ENCODE measurements around the gene KCNJ4.

KCNJ4 gene

DNA sequence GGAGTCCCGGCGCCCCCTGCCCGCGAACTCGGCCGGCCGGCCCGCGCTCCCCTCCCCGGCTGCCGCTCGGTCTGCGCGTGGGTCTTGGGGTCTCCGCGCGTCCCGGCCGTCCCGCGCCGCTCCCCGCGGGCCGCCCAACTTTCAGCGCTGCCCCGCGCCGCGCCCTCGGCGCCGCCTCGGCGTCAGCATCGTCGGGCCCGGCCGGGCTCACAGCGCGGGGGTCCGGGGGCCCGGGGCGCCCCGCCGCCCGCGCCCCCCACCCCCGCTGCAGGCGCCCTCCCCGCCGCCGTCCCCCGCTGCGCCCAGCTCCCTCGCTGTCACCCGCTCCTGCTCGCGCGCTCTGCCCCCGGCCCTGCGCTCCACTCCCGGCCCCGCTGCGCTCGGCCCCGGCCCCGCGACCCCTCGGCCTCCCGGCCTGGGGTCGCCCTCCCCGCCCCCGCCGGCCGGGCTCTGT is at the start of gene KCNJ4:
KCNJ4 (minus strand) TSS at position 124 of the 454 bp plus-strand sequence. CDS start 27,067 bp downstream, outside the sequence.
- no peak for TF ChIP-seq CTCF (IDR thresholded peaks at IDR 0.05)
- peak within 1 kb of the TSS; percentile 72 for H3K4me2 ChIP-seq (ENCODE audit: low read length)
- H3K27me3 ChIP-seq (ENCODE audit: control insufficient read depth, insufficient read depth, low read length): no peaks in the 10 kb centered on the region
- H3K79me2 ChIP-seq: no peaks in the 10 kb centered on the region
- no peak within 1 kb of the TSS for H3K9ac ChIP-seq
- H3K36me3 ChIP-seq (ENCODE audit: control insufficient read depth, insufficient read depth, low read length): no peaks in the 10 kb centered on the region
- H3K4me1 ChIP-seq: no peaks in the 10 kb centered on the region
- H2AFZ ChIP-seq: no peak within 1 kb of the TSS
- no peaks in the 10 kb centered on the region for H3K9me3 ChIP-seq (ENCODE audit: control insufficient read depth, low read length)
- no peak within 1 kb of the TSS for H3K4me3 ChIP-seq (ENCODE audit: low read depth, low read length)
- H3K27ac ChIP-seq: no peak within 1 kb of the TSS

DNA sequence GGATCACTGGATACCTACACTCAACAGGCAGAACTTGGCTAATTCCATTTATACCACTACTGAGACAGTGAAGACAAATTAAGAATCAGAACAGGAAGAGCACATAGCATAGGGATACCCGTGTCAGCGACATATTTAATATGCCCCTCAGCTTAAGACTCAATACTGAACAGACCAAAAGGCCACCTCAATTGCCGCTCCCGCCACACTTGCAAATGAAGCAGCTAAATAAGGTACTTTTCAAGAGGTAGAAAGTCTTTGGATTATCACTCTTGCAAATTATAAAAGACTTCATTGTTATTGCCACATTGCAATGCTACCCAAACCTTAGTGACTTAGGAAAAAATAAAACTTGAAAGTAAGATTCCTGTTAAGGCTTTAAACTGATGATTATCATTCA is 48.0 kb upstream of the KCNJ4 start:
- Histone ChIP-seq H3K4me3 (ENCODE audit: low read depth, low read length) (peak overlapping the region; percentile 97), H3K36me3 (ENCODE audit: control insufficient read depth, insufficient read depth, low read length) (peaks cover 6% of the 10 kb centered on the region), H3K79me2 (peaks cover 39% of the 10 kb centered on the region), H3K4me2 (ENCODE audit: low read length) (peak overlapping the region; percentile 88), H3K9me3 (ENCODE audit: control insufficient read depth, low read length) (no peaks in the 10 kb centered on the region), H3K4me1 (peaks cover 16% of the 10 kb centered on the region), H3K27ac (no peak overlapping the region), H3K9ac (no peak overlapping the region), H2AFZ (no peak overlapping the region), H3K27me3 (ENCODE audit: control insufficient read depth, insufficient read depth, low read length) (no peaks in the 10 kb centered on the region)
- TF ChIP-seq CTCF (IDR thresholded peaks at IDR 0.05): no peak

DNA sequence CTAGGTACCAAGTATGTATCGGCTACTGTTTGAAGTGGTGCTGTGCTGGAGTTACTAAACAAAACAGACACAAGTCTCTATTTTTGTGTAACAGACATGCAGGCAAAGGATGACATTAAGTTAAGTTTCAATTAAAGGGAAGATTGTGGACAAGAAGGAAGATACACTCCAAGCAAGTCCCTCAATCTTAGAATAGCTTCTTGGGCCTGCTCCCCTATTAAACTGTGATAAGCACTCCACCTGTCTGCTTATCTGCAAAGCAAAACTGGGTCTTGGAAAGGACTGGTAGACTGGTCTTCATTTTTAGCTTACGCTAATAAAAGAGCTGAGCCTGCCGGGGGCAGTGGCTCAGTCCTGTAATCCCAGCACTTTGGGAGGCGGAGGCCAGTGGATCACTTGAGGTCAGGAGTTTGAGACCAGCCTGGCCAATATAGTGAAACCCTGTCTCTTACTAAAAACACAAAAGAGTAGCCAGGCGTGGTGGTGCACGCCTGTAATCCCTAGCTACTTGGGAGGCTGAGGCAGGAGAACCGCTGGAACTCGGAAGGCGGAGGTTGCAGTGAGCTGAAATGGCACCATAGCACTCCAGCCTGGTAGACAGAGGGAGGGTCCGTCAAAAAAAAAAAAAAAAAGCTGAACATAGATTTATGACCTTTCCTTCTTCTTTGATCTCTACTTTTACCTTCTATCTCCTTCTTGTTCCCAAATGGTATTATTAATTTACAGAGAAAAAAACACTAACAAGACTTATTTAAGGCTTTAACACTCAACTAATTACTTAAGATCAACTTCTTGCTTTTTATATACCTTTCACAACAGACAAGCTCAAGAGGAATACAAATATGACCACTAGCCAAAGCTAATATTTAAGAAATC is 47.0 kb upstream of the KCNJ4 start:
- no peaks in the 10 kb centered on the region for H3K27me3 ChIP-seq (ENCODE audit: control insufficient read depth, insufficient read depth, low read length)
- H3K27ac ChIP-seq: no peak overlapping the region
- H3K4me1 ChIP-seq: peaks cover 16% of the 10 kb centered on the region
- H2AFZ ChIP-seq: no peak overlapping the region
- H3K4me3 ChIP-seq (ENCODE audit: low read depth, low read length): peak overlapping the region; percentile 97
- no peak overlapping the region for H3K9ac ChIP-seq
- no peaks in the 10 kb centered on the region for H3K9me3 ChIP-seq (ENCODE audit: control insufficient read depth, low read length)
- peaks cover 43% of the 10 kb centered on the region for H3K79me2 ChIP-seq
- TF ChIP-seq CTCF (IDR thresholded peaks at IDR 0.05): no peak
- peak overlapping the region; percentile 88 for H3K4me2 ChIP-seq (ENCODE audit: low read length)
- peaks cover 6% of the 10 kb centered on the region for H3K36me3 ChIP-seq (ENCODE audit: control insufficient read depth, insufficient read depth, low read length)

DNA sequence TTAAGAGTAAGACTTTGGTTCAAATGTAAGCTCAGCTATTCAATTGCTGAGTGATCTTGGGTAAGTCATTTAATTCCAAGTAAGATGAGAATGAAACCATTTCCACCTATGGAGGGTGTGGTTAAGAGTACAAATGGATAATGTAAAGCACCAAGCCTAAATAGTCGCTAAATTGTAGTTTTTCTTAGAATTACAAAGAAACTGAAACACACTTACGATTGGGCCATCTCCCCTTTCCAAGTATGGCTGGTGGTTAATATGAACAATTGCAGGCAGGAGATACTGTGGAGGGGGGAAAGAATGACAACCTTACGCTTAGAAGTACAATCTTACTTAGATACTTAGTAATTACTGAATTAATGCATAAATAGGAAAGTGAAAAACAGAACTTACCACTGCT is 42.9 kb upstream of the KCNJ4 start:
- peaks cover 27% of the 10 kb centered on the region for H3K79me2 ChIP-seq
- H3K27ac ChIP-seq: no peak overlapping the region
- H3K9ac ChIP-seq: no peak overlapping the region
- TF ChIP-seq CTCF (IDR thresholded peaks at IDR 0.05): no peak
- H3K4me3 ChIP-seq (ENCODE audit: low read depth, low read length): no peak overlapping the region
- H2AFZ ChIP-seq: no peak overlapping the region
- H3K27me3 ChIP-seq (ENCODE audit: control insufficient read depth, insufficient read depth, low read length): no peaks in the 10 kb centered on the region
- peaks cover 9% of the 10 kb centered on the region for H3K4me1 ChIP-seq
- no peaks in the 10 kb centered on the region for H3K36me3 ChIP-seq (ENCODE audit: control insufficient read depth, insufficient read depth, low read length)
- no peak overlapping the region for H3K4me2 ChIP-seq (ENCODE audit: low read length)
- no peaks in the 10 kb centered on the region for H3K9me3 ChIP-seq (ENCODE audit: control insufficient read depth, low read length)
